GM19035 (cell line): ENCODE results near the gene GAPVD1.
A peak's percentile ranks its signal among the peaks of the same experiment; 100 is the strongest.
"Not testable (repeated sequence)": the region's sequence is repeated elsewhere in the genome, so short reads cannot be mapped to it uniquely, and the experiment has no call there.

ENCODE experiments used
- ATAC-seq: cut with Tn5 transposase; IDR thresholded peaks from one replicate; pipeline ENCODE4 v1.9.1; 2021; ENCODE audit not compliant: unreplicated experiment

GAPVD1 gene

GRCh38 chr9:125261501-125262293, at the start of gene GAPVD1:
Gene GAPVD1, plus strand, starts transcription at chr9:125261826. Its CDS starts 37,096 bp downstream, at chr9:125298922.
- peak; percentile 93 for ATAC-seq

- ATAC-seq: no peak
Measured at GRCh38 chr9:125214186-125214585, 47.4 kb upstream of the GAPVD1 start.

DNA sequence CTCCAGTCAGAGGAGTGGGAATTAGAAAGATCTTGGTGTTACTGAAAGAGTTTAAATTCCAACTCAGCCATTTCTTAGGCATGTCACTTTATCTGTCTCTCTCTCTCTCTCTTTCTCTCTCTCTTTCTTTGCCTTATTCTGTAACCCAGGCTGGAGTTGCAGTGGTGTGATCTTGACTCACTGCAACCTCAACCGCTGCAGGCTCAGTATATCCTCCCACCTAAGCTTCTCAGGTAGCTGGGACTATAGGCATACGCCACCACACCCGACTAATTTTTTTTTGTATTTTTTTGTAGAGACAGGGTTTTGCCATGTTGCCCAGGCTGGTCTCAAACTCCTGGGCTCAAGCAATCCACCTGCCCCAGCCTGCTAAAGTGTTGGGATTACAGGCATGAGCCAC, 43.0 kb upstream of the GAPVD1 start:
- no peak for ATAC-seq

- not testable (repeated sequence) for ATAC-seq
Measured at GRCh38 chr9:125224858-125225257, 36.8 kb upstream of the GAPVD1 start.

DNA sequence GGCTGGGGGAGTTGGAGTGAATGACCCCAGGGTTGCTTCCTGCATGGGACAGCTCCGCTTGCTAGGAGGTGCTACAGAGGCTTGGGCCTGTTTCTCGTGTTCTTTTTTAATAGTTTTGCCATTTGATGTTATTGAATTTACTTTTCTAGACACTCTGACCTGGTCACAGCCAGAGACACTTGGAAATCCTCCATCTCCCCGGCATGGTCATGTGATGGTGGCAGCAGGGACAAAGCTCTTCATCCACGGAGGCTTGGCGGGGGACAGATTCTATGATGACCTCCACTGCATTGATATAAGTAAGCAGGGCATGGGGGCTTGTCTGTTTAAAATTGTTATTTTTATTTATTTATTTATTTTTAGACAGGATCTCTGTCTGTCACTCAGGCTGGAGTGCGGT, 33.9 kb upstream of the GAPVD1 start:
- no peak for ATAC-seq

- no peak for ATAC-seq
Measured at GRCh38 chr9:125233678-125234077, 27.9 kb upstream of the GAPVD1 start.

DNA sequence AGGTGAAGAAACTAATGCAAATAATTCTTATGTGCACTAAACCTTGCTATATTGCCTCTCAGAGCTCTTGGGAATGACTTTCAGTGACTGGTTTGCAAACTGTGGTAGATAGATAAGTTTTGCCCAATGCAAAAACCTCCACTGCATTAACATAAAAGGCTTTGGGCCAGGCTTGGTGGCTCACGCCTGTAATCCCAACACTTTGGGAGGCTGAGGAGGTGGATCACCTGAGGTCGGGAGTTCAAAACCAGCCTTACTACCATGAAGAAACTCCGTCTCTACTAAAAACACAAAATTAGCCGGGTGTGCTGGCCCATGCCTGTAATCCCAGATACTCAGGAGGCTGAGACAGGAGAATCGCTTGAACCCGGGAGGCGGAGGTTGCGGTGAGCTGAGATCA, 27.5 kb upstream of the GAPVD1 start:
- not testable (repeated sequence) for ATAC-seq

DNA sequence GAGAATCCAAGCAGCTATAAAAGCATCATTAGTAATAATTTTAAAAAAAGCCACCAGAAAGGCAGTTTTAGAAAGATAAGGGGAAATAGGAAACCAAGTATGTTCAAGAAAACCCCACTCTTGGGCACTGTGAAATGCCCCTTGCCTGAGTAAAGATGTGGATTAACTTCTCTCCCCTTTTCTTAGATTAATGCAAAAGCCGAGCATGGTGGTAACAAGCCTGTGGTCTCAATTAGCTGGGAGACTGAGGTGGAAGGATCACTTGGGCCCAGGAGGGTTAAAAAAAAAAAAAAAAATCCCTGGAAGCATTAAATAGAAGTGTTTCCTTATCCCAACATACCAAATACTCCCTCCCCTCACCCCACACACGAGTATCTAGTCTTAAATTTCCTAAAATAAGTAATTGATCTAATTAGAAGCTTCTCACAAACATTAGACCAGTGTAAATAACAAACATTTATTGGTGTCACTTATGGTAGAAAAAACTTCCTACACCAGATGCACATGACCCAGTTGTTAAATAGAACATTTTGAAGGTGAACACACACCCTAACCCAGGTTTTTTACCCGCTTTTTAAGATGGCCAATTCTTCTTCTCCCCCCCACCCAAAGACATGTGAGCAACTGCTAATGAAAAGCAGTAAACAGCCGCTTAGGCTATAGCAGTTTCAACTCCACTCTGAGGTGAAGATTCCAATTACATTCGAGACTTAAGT, 25.7 kb upstream of the GAPVD1 start:
- no peak for ATAC-seq

DNA sequence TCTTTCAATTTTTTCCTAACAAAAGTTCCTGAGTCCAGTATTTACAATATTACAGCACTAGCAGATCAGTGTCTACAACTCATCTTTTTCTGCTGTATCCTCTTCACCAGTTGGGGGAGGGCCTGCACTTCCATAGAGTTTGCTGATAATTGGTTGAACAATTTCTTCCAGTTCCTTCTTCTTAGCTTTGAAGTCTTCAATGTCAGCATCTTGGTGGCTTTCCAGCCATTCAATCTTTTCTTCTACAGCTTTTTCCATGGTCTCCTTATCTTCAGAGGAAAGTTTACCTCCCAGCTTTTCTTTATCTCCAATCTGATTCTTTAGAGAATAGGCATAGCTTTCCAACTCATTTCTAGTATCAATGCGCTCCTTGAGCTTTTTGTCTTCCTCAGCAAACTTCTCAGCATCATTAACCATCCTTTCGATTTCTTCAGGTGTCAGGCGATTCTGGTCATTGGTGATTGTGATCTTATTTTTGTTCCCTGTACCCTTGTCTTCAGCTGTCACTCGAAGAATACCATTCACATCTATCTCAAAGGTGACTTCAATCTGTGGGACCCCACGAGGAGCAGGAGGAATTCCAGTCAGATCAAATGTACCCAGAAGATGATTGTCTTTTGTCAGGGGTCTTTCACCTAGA, 25.0 kb upstream of the GAPVD1 start:
- not testable (repeated sequence) for ATAC-seq

DNA sequence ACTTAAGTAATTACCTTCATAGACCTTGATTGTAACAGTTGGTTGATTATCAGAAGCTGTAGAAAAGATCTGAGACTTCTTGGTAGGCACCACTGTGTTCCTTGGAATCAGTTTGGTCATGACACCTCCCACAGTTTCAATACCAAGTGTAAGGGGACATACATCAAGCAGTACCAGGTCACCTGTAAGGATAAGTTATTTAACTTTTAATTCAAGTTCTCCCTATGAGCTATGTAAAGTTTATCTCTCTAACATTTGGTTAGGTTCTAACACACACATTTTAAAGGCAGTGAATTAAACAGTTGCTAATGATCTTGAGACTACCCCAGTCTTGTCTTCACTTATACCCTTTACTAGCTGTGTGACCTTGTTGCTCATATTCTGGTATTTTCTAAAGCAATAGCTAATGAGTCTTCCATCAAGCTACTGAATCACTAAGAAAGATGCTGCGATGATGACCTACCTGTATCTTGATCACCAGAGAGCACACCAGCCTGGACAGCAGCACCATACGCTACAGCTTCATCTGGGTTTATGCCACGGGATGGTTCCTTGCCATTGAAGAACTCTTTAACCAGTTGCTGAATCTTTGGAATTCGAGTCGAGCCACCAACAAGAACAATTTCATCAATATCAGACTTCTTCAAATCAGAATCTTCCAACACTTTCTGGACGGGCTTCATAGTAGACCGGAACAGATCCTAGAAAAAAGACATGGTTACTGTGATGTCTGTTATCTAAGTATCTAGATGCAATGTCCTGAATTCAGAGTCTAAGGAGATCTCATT, 23.3 kb upstream of the GAPVD1 start:
- no peak for ATAC-seq

GRCh38 chr9:125238915-125239446, 22.6 kb upstream of the GAPVD1 start:
- no peak for ATAC-seq

DNA sequence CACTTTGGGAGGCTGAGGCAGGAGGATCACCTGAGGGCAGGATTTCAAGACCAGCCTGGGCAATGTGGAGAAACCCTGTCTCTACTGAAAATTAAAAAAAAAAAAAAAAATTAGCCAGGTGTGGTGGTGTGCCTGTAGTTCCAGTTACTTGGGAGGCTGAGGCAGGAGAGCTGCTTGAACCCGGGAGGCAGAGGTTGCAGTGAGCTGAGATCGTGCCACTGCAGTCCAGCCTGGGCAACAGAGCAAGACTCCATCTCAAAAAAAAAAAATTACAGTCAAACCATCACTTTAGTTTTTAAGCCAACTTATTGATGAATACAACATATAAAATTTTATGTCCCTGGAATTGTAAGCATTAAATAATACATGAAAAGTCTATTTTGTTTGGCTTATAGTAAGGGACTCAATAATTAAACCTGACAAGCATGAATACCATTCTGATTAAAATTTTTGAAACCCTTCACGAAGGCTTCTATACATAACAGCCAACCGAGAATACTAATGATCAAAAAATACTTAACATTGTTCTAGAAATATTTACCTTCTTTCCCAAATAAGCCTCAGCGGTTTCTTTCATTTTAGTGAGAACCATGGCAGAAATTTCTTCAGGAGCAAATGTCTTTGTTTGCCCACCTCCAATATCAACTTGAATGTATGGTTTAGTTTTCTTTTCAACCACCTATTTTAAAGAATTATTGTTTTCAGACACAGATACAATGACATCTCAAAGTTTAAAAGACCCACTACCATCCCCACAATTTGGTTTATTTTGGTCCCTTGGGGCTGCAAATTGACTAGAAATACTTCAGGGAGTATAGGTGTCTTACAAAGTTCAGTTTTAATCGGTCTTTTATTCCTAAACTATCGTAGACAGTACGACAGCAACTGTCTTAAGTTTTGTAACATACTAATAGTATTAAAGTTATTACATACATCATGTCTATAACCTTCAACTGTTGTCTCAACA, 21.7 kb upstream of the GAPVD1 start:
- ATAC-seq: no peak

DNA sequence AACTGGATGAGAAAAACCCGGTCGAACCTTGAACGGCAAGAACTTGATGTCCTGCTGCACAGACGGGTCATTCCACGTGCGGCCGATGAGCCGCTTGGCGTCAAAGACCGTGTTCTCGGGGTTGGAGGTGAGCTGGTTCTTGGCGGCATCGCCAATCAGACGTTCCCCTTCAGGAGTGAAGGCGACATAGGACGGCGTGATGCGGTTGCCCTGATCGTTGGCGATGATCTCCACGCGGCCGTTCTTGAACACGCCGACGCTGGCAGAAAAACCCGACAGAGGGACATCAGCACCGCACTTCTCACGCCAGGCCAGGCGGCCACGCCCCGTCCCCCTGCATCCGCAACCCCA, 21.0 kb upstream of the GAPVD1 start:
- ATAC-seq: peak; percentile 10

- peak; percentile 89 for ATAC-seq
Measured at GRCh38 chr9:125241000-125241862, 20.4 kb upstream of the GAPVD1 start, which contains the start of gene HSPA5. Gene HSPA5, minus strand, starts transcription at chr9:125241343. Its CDS starts 217 bp downstream, at chr9:125241126.

GRCh38 chr9:125241863-125242739, 19.5 kb upstream of the GAPVD1 start:
- peak; percentile 9 for ATAC-seq

- no peak for ATAC-seq
Measured at GRCh38 chr9:125243792-125244260, 17.8 kb upstream of the GAPVD1 start.

DNA sequence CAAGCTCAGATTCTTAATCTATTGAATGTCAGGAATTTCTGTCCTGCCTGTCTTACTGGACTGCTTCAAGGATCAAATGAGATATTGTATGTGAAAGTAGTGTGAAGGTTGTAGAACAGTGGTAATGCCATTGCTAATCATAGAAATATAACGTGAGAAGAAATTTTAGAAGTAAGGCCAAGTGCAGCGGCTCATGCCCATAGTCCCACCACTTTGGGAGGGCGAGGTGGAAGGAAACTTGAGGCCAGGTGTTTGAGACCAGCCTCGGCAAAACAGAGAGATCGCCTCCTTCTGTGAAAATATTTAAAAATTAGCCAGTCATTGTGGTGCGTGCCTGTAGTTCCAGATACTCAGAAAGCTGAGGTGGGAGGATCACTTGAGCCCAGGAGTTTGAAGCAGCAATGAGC, 15.4 kb upstream of the GAPVD1 start:
- no peak for ATAC-seq

- ATAC-seq: no peak
Measured at GRCh38 chr9:125254231-125254630, 7.4 kb upstream of the GAPVD1 start.
